Left renal cortex interstitium (tissue), 4 donors: ENCODE measurements around the gene PPP6R3. TPM values are rescaled to one million over a fixed set of nuclear protein-coding genes. Genes with fewer than 3 reads are reported as not detected.

Source experiments
- DNase-seq, 4 donors: peaks; one replicate each; pipeline ENCODE4 v3.0.0-alpha.2; 2013; ENCODE audit warnings: low read depth in 4 of 4, low spot score in 2 of 4, missing footprints in 1 of 4
- polyA plus RNA-seq, 4 donors: library from polyadenylated mRNA; unstranded; fragments of 120-200 nt; gene quantifications; one replicate each; pipeline ENCODE4 v1.2.1, GENCODE V29; 2013; ENCODE audit not compliant: insufficient read length in 4 of 4

The PPP6R3 gene
- polyA plus RNA-seq, 4 donors = 83.7 to 128 (median 106) TPM

- no peak for DNase-seq
These were observed 20.4 kb downstream of the PPP6R3 start for GRCh38 chr11:68480852-68481510.

GRCh38 chr11:68481579-68482240 is 21.2 kb downstream of the PPP6R3 start:
- DNase-seq = no peak

- no peak for DNase-seq
These were observed 28.1 kb downstream of the PPP6R3 start for GRCh38 chr11:68488623-68489022.

GRCh38 chr11:68495220-68495729 is 34.7 kb downstream of the PPP6R3 start:
- no peak for DNase-seq

GRCh38 chr11:68495872-68496271 is 35.3 kb downstream of the PPP6R3 start:
- no peak for DNase-seq

GRCh38 chr11:68497761-68498160 is 37.2 kb downstream of the PPP6R3 start:
- DNase-seq = no peak

GRCh38 chr11:68498321-68498720 is 37.8 kb downstream of the PPP6R3 start:
- no peak for DNase-seq

GRCh38 chr11:68498903-68499883 is 38.6 kb downstream of the PPP6R3 start:
- DNase-seq = no peak

GRCh38 chr11:68500206-68500605 is 39.7 kb downstream of the PPP6R3 start:
- DNase-seq = no peak

- no peak for DNase-seq
These were observed 41.3 kb downstream of the PPP6R3 start for GRCh38 chr11:68501813-68502212.

GRCh38 chr11:68503251-68503687 is 42.7 kb downstream of the PPP6R3 start:
- DNase-seq = no peak

- no peak for DNase-seq
These were observed 43.2 kb downstream of the PPP6R3 start for GRCh38 chr11:68503792-68504191.

- DNase-seq = no peak
These were observed 44.0 kb downstream of the PPP6R3 start for GRCh38 chr11:68504432-68505066.

- DNase-seq = no peak
These were observed 45.0 kb downstream of the PPP6R3 start for GRCh38 chr11:68505596-68505995.

- DNase-seq = no peak
These were observed 46.4 kb downstream of the PPP6R3 start for GRCh38 chr11:68506908-68507307.

- no peak for DNase-seq
These were observed 47.9 kb downstream of the PPP6R3 start for GRCh38 chr11:68508425-68508824.

GRCh38 chr11:68509066-68509465 is 48.5 kb downstream of the PPP6R3 start:
- no peak for DNase-seq

- no peak for DNase-seq
These were observed 53.5 kb downstream of the PPP6R3 start for GRCh38 chr11:68513930-68514487.

GRCh38 chr11:68517121-68517741 is 56.7 kb downstream of the PPP6R3 start:
- DNase-seq = no peak

- DNase-seq = no peak
These were observed 57.6 kb downstream of the PPP6R3 start for GRCh38 chr11:68518191-68518590.
